ENCODE data around the gene ZSWIM6. TPM values are rescaled to one million over a fixed set of nuclear protein-coding genes. Genes with fewer than 3 reads are reported as not detected.

The ZSWIM6 gene
- total and polyA plus RNA-seq, 2 of the 4 experiments (the other 2 are of a cell fraction): 10.8 to 14.1 TPM

DNA sequence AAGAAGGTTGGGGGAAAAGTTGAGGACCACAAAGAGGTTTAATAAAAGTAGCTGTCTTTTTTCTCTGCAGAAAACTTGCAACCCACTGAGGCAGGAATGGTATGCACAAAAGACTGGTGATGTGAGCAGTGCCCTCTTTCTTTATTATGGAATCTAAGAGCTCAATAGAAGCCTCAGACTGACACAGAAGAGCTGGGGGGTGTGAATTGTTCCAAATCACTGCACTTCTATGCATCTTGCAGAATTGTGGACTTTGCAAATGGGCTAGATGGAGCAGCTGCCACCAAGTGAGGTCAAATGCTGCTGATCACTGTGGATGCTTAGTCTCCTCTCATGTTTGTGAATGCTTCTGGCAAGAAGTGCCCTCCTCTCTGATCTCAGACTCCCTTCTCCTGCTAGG lies 227.1 kb downstream of the ZSWIM6 start:
- POLR2A ChIA-PET (ENCODE audit: unreplicated experiment): no interaction called here
- Histone ChIP-seq H3K4me2 (ENCODE audit: low read depth, low read length) (no peak overlapping the region), H3K36me3 (ENCODE audit: control insufficient read depth, insufficient read depth, low read length) (no peaks in the 10 kb centered on the region), H2BK5ac (ENCODE audit: low read depth, low read length, poor library complexity, severe bottlenecking) (no peak overlapping the region), H2AK9ac (replicated peaks; ENCODE audit: low read depth, low read length, poor library complexity) (no peak overlapping the region), H3K4me3 (ENCODE audit: insufficient read depth, low read depth, low read length) (no peak overlapping the region), H3K79me1 (ENCODE audit: low read depth in 1 of 2, low read length in 2 of 2) (no peaks in the 10 kb centered on the region), H3K9me3 (ENCODE audit: control insufficient read depth, insufficient read depth, low read length) (no peaks in the 10 kb centered on the region), H4K91ac (ENCODE audit: insufficient read depth, low read depth, low read length) (no peak overlapping the region), H2BK15ac (ENCODE audit: low read depth, low read length) (no peak overlapping the region), H3K9me1 (ENCODE audit: insufficient read depth, low read length) (no peaks in the 10 kb centered on the region), H3K27me3 (ENCODE audit: control insufficient read depth, insufficient read depth, low read length) (peaks cover 7% of the 10 kb centered on the region), H4K5ac (ENCODE audit: low read depth, low read length) (no peak overlapping the region), H3K27ac (ENCODE audit: insufficient read depth, low read length) (no peak overlapping the region), H3K56ac (ENCODE audit: extremely low read depth, insufficient read depth, low read length) (no peak overlapping the region), H4K8ac (ENCODE audit: low read depth in 2 of 2, low read length in 2 of 2) (no peak overlapping the region), H4K20me1 (ENCODE audit: insufficient read depth, low read length) (no peaks in the 10 kb centered on the region), H2BK20ac (ENCODE audit: low read depth, low read length) (no peak overlapping the region), H3K4me1 (ENCODE audit: control insufficient read depth, insufficient read depth, low read length) (no peaks in the 10 kb centered on the region), H2AFZ (replicated peaks; ENCODE audit: low read length, poor library complexity) (no peak overlapping the region), H3K9ac (ENCODE audit: low read depth, low read length) (no peak overlapping the region), H2AK5ac (ENCODE audit: low read depth, low read length) (no peak overlapping the region), H2BK120ac (ENCODE audit: low read depth, low read length) (no peak overlapping the region), H3K4ac (ENCODE audit: low read depth, low read length) (no peak overlapping the region), H3K14ac (replicated peaks; ENCODE audit: low read depth, low read length) (no peak overlapping the region), H3K18ac (ENCODE audit: low read depth, low read length) (no peak overlapping the region), H3K23ac (ENCODE audit: low read depth, low read length) (no peak overlapping the region)
- intact Hi-C loops (cut with micrococcal nuclease) (no loop called here), dilution Hi-C loops (cut with HindIII; ENCODE audit: low sequenced_read_pairs, unreplicated experiment) (no loop called here), in situ Hi-C loops (cut with MboI; ENCODE audit: low sequenced_read_pairs) (no loop called here)
- DNase-seq (no peak), ATAC-seq (ENCODE audit: low read depth) (no peak)
- TF ChIP-seq MAFK (IDR thresholded peaks at IDR 0.05; ENCODE audit: low read depth, low read length) (no peak), SMC3 (IDR thresholded peaks at IDR 0.05; ENCODE audit: low read depth, low read length) (no peak), MXI1 (IDR thresholded peaks at IDR 0.05; ENCODE audit: borderline replicate concordance, low read depth, low read length) (no peak), ELK1 (IDR thresholded peaks at IDR 0.05; ENCODE audit: borderline replicate concordance, low read depth, low read length) (no peak), POLR2A (IDR thresholded peaks at IDR 0.05; ENCODE audit: low read depth, low read length) (no peak)
- BruUV-seq (replicated peaks): no TSS peak
- CTCF ChIA-PET: no interaction called here
